IMR-90 (cell line): Measurements from ENCODE around the gene PAQR5. TPM values are rescaled to one million over a fixed set of nuclear protein-coding genes. Genes with fewer than 3 reads are reported as not detected.

Experiments used
- ATAC-seq: fragments of 200-7000 bp; cut with Tn5 transposase; 2 replicates; pipeline ENCODE4 v1.9.1; 2020; ENCODE audit warnings: low read depth, mild to moderate bottlenecking, moderate library complexity
- BruUV-seq: library from RNA; stranded (reverse); fragments of 400-500 nt; replicated peaks from 2 replicates; lab custom pipeline; 2021; lab: Mats Ljungman, UMichigan
- CTCF ChIA-PET: fragments of 300-600 bp; formaldehyde crosslinking; extraction: SDS; loops from one replicate; lab custom pipeline; 2021; ENCODE audit warnings: antibody characterized with exemption; lab: Yijun Ruan, JAX
- POLR2A ChIA-PET: fragments of 300-600 bp; sonication (Branson Sonifier 250); formaldehyde crosslinking; loops from one replicate; lab custom pipeline; 2022; ENCODE audit warnings: antibody characterized with exemption; ENCODE audit not compliant: unreplicated experiment; lab: Charles Lee
- DNase-seq: peaks from one replicate; pipeline ENCODE4 v3.0.0; 2013
- H2AFZ ChIP-seq: replicated peaks from 2 replicates; pipeline ENCODE3; 2013; ENCODE audit warnings: low read length, mild to moderate bottlenecking; ENCODE audit not compliant: poor library complexity
- H2AK5ac ChIP-seq: 2 replicates; pipeline ENCODE4 v1.6.1; 2013; ENCODE audit warnings: low read depth, low read length, inconsistent platforms
- H2AK9ac ChIP-seq: replicated peaks from 2 replicates; pipeline ENCODE3; 2013; ENCODE audit warnings: mild to moderate bottlenecking, low read depth, low read length, moderate library complexity; ENCODE audit not compliant: poor library complexity
- H2BK120ac ChIP-seq: 2 replicates; pipeline ENCODE4 v1.6.1; 2013; ENCODE audit warnings: low read depth, low read length, inconsistent platforms
- H2BK15ac ChIP-seq: 3 replicates; pipeline ENCODE4 v1.6.1; 2013; ENCODE audit warnings: low read depth, low read length, inconsistent platforms
- H2BK20ac ChIP-seq: 2 replicates; pipeline ENCODE4 v1.6.1; 2013; ENCODE audit warnings: low read depth, mild to moderate bottlenecking, inconsistent platforms, low read length, moderate library complexity
- H2BK5ac ChIP-seq: 2 replicates; pipeline ENCODE4 v1.6.1; 2013; ENCODE audit warnings: mild to moderate bottlenecking, low read depth, low read length, inconsistent platforms; ENCODE audit not compliant: poor library complexity, severe bottlenecking
- H3K14ac ChIP-seq: replicated peaks from 2 replicates; pipeline ENCODE4 v1.6.1; 2013; ENCODE audit warnings: low read depth, low read length, inconsistent platforms
- H3K18ac ChIP-seq: 2 replicates; pipeline ENCODE4 v1.6.1; 2013; ENCODE audit warnings: low read depth, low read length, control low read depth
- H3K23ac ChIP-seq: 2 replicates; pipeline ENCODE4 v1.6.1; 2013; ENCODE audit warnings: low read depth, low read length, inconsistent platforms
- H3K27ac ChIP-seq: 2 replicates; pipeline ENCODE4 v1.5.1; 2013; ENCODE audit warnings: mild to moderate bottlenecking, control low read depth, low read length; ENCODE audit not compliant: insufficient read depth
- H3K27me3 ChIP-seq: 2 replicates; pipeline ENCODE4 v1.6.1; 2013; ENCODE audit warnings: low read length; ENCODE audit not compliant: control insufficient read depth, insufficient read depth
- H3K36me3 ChIP-seq: 2 replicates; pipeline ENCODE4 v1.6.1; 2013; ENCODE audit warnings: low read length, mixed read lengths; ENCODE audit not compliant: control insufficient read depth, insufficient read depth
- H3K4ac ChIP-seq: 2 replicates; pipeline ENCODE4 v1.6.1; 2013; ENCODE audit warnings: low read depth, low read length, inconsistent platforms
- H3K4me1 ChIP-seq: 2 replicates; pipeline ENCODE4 v1.6.1; 2013; ENCODE audit warnings: low read length, mixed read lengths; ENCODE audit not compliant: control insufficient read depth, insufficient read depth
- H3K4me2 ChIP-seq: 2 replicates; pipeline ENCODE4 v1.6.1; 2013; ENCODE audit warnings: low read depth, mild to moderate bottlenecking, control low read depth, low read length, moderate library complexity
- H3K4me3 ChIP-seq: 2 replicates; pipeline ENCODE4 v1.5.1; 2013; ENCODE audit warnings: low read depth, mild to moderate bottlenecking, control low read depth, low read length, moderate library complexity; ENCODE audit not compliant: insufficient read depth
- H3K56ac ChIP-seq: 2 replicates; pipeline ENCODE4 v1.6.1; 2013; ENCODE audit warnings: low read length, inconsistent platforms; ENCODE audit not compliant: insufficient read depth; ENCODE audit errors: extremely low read depth
- H3K79me1 ChIP-seq, 2 experiments: 2 replicates each; pipeline ENCODE4 v1.6.1; 2013; ENCODE audit warnings: low read length in 2 of 2, inconsistent platforms in 1 of 2, low read depth in 1 of 2
- H3K9ac ChIP-seq: 2 replicates; pipeline ENCODE4 v1.6.1; 2013; ENCODE audit warnings: low read depth, low read length, control low read depth
- H3K9me1 ChIP-seq: 2 replicates; pipeline ENCODE4 v1.6.1; 2013; ENCODE audit warnings: low read length, inconsistent platforms; ENCODE audit not compliant: insufficient read depth
- H3K9me3 ChIP-seq: 2 replicates; pipeline ENCODE4 v1.6.1; 2013; ENCODE audit warnings: low read length; ENCODE audit not compliant: control insufficient read depth, insufficient read depth
- H4K20me1 ChIP-seq: 2 replicates; pipeline ENCODE4 v1.6.1; 2013; ENCODE audit warnings: low read length, inconsistent platforms; ENCODE audit not compliant: insufficient read depth
- H4K5ac ChIP-seq: 2 replicates; pipeline ENCODE4 v1.6.1; 2013; ENCODE audit warnings: mild to moderate bottlenecking, low read depth, low read length, control low read depth
- H4K8ac ChIP-seq, 2 experiments: 2 replicates each; pipeline ENCODE4 v1.6.1; 2013; ENCODE audit warnings: low read depth in 2 of 2, low read length in 2 of 2, control low read depth in 1 of 2, inconsistent platforms in 1 of 2
- H4K91ac ChIP-seq: 2 replicates; pipeline ENCODE4 v1.6.1; 2013; ENCODE audit warnings: low read depth, low read length, inconsistent platforms; ENCODE audit not compliant: insufficient read depth
- MAFK ChIP-seq: IDR thresholded peaks from 2 replicates; pipeline ENCODE4 v1.6.1; 2012; ENCODE audit warnings: low read depth, low read length, improper control_type of control experiment
- MAZ ChIP-seq: IDR thresholded peaks from 2 replicates; pipeline ENCODE4 v1.6.1; 2012; ENCODE audit warnings: low read depth, mild to moderate bottlenecking, low read length, improper control_type of control experiment, moderate library complexity, borderline replicate concordance
- MXI1 ChIP-seq: IDR thresholded peaks from 2 replicates; pipeline ENCODE4 v1.6.1; 2012; ENCODE audit warnings: low read depth, mild to moderate bottlenecking, low read length, moderate library complexity, borderline replicate concordance
- NFE2L2 ChIP-seq: fragments of 150-350 bp; IDR thresholded peaks from 2 replicates; pipeline ENCODE4 v1.6.1; 2016; ENCODE audit warnings: low read depth, mild to moderate bottlenecking, low read length
- RCOR1 ChIP-seq: IDR thresholded peaks from 2 replicates; pipeline ENCODE4 v1.6.1; 2012; ENCODE audit warnings: mild to moderate bottlenecking, low read length, improper control_type of control experiment; ENCODE audit not compliant: insufficient replicate concordance
- RFX5 ChIP-seq: IDR thresholded peaks from 2 replicates; pipeline ENCODE4 v1.8.0; 2012; ENCODE audit warnings: low read depth, mild to moderate bottlenecking, low read length, moderate library complexity
- SMC3 ChIP-seq: fragments of 150-350 bp; IDR thresholded peaks from 2 replicates; pipeline ENCODE4 v1.6.1; 2016; ENCODE audit warnings: low read depth, mild to moderate bottlenecking, antibody characterized with exemption, low read length, moderate library complexity
- USF2 ChIP-seq: fragments of 150-350 bp; IDR thresholded peaks from 2 replicates; pipeline ENCODE4 v1.6.1; 2017; ENCODE audit warnings: mild to moderate bottlenecking, antibody characterized with exemption, low read length, low read depth
- WGBS, 2 experiments: methylation state at CpG; one replicate each; pipeline versions ENCODE4 v1.1.5 to v1.1.7; 2013; ENCODE audit warnings: missing lambda C conversion rate in 2 of 2; ENCODE audit not compliant: insufficient read length in 1 of 2; ENCODE audit errors: extremely low coverage in 2 of 2; 5-methylcytosine and 5-hydroxymethylcytosine counted together
- dilution Hi-C: fragments of 300-500 bp; cut with HindIII; formaldehyde crosslinking; loops from one replicate; pipeline ENCODE4 v1.14.3; 2018; ENCODE audit warnings: low sequenced_read_pairs; ENCODE audit not compliant: unreplicated experiment
- in situ Hi-C: fragments of 300-500 bp; cut with MboI; formaldehyde crosslinking; loops from 3 replicates; pipeline ENCODE4 v1.14.3; 2019; ENCODE audit warnings: low sequenced_read_pairs, inconsistent platforms, mixed read lengths
- intact Hi-C: fragments of 100-400 bp; cut with micrococcal nuclease; formaldehyde crosslinking; loops from 2 replicates; pipeline ENCODE4 v1.10.0; 2022
- polyA plus RNA-seq, 3 experiments: library from polyadenylated mRNA; depleted of rRNA; stranded (reverse); fragments of >200 nt; gene quantifications; 2 replicates each; pipeline ENCODE4 v1.2.3, GENCODE V29; 2012; ENCODE audit warnings: low replicate concordance in 1 of 3
- total RNA-seq: library from RNA; depleted of rRNA; stranded (reverse); fragments of >200 nt; gene quantifications from 2 replicates; pipeline ENCODE4 v1.2.3, GENCODE V29; 2012

The PAQR5 gene
- total and polyA plus RNA-seq, 2 of the 4 experiments (the other 2 are of a cell fraction), result 2.3 to 2.7 TPM

- in situ Hi-C loops, result no loop called here
- BruUV-seq, result no TSS peak
Observed at GRCh38 chr15:69285834-69286233, 12.9 kb upstream of the PAQR5 start.

More at GRCh38 chr15:69285834-69286233, 12.9 kb upstream of the PAQR5 start:
- Histone ChIP-seq H3K9me3 (no peaks in the 10 kb centered on the region), H3K27ac (no peak overlapping the region), H4K20me1 (no peaks in the 10 kb centered on the region), H3K9me1 (0 out of 2 replicates have a peak, but pooled peaks cover 4% of the 10 kb centered on the region), H2AK9ac (no peak overlapping the region), H2BK5ac (no peak overlapping the region), H3K36me3 (no peaks in the 10 kb centered on the region), H3K18ac (no peak overlapping the region), H3K4me1 (peaks cover 14% of the 10 kb centered on the region; the same call in 1 of the 2 replicates), H2BK20ac (no peak overlapping the region), H3K14ac (no peak overlapping the region), H3K4ac (no peak overlapping the region), H2AFZ (no peak overlapping the region), H2BK120ac (no peak overlapping the region), H3K56ac (no peak overlapping the region), H3K9ac (no peak overlapping the region), H2BK15ac (no peak overlapping the region), H3K23ac (no peak overlapping the region), H3K79me1 (no peaks in the 10 kb centered on the region), H3K4me3 (no peak overlapping the region), H3K27me3 (peaks cover 2% of the 10 kb centered on the region; the same call in 1 of the 2 replicates), H2AK5ac (no peak overlapping the region), H4K5ac (no peak overlapping the region), H4K91ac (no peak overlapping the region), H4K8ac (no peak overlapping the region), H3K4me2 (no peak overlapping the region)
- ChIA-PET CTCF (no interaction called here), POLR2A (no interaction called here)
- 98% methylated on average over 7 of the region's 12 CpGs; no CpG with 5 or more reads in 1 of the 2 experiments for WGBS, 2 experiments
- intact Hi-C loops (no loop called here), dilution Hi-C loops (no loop called here)
- ATAC-seq (no peak), DNase-seq (no peak)
- no peak for TF ChIP-seq SMC3
- no peak for TF ChIP-seq NFE2L2
- TF ChIP-seq RFX5, result no peak
- TF ChIP-seq MAZ, result no peak
- TF ChIP-seq MAFK, result no peak
- TF ChIP-seq USF2, result no peak
- TF ChIP-seq RCOR1, result no peak
- TF ChIP-seq MXI1, result no peak
